ENCODE results near the gene HDAC3.

Gene HDAC3

DNA sequence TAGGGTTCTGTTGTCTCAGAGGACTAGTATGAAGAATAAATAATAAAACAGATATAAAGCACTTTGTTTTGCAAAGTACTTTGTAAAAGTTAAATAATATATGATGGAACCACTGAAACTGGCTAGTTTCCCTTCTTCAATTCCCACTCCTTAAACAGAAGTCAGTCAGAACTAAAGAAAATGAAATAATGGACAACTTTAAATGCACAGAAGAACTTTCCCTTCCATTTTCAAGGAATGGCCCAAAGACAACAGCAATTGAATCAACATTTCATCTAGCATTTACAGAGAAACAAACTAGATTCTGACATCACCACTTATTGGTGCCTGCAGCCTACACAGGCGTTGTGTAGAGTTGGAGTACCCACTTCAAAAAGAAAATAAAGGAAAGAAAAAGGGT is 34.0 kb downstream of the HDAC3 start:
- DNase-seq (ENCODE audit: low read depth): no peak

DNA sequence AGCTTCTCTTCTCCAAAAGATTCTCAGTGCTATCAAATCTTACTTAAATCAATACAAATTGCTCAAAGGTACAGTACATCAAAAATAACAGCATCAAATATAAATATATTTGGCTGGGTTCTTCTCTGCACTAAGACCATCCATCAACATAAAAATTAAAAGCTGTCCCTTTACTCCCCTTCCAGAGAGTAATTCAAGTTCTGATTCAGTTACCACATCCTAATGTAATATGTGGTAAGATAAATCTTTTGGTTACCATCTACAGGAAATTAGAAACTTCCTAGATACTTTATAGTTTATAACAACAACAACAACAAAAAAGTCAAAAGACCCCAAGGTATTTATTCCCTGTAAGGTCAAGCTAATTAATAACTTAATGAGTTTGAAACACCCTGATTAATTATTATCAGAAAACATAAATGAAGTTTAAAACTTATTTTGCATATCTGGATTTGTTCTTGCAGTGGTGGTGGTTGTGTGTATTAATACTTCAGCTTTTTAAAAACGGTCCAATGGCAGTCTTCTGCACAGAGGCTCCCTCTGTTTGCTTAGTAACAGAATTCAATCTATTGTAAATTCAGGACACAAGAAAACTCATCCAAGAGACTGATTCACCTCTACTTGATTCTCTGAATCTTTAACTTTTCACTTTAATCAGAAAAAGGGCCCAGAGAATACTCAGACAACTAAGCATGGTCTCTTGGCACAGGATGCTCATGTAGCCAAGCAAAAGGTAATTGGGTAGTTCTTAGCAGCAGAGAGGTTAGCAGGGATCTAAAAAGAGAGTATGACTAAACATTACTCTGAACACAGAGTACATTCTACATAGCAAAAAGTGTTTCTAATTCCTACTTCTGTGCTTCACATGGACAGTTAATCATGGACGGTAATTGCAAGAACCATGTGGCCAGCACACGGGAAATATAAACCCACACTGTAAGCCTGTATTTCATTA is 38.0 kb downstream of the HDAC3 start:
- DNase-seq (ENCODE audit: low read depth): no peak

DNA sequence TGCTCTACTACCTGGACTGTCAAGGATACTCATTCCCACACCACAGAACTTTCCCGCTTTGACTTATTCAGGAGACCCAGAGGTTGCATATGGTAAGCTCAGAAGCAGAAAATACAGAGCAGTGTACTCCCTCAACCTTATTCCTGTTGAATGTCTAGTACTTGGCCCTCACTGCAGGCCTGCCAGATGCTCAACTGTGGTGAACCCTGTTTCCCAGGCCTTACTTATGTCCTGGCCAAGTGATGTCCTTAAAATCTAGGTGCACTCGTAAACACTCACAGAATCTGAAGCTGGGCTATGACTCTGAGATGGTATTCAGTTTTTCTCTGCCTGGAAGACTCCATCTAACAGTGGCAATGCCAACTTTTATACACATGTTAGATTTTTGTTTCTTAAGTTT is 38.8 kb downstream of the HDAC3 start:
- DNase-seq (ENCODE audit: low read depth): no peak

DNA sequence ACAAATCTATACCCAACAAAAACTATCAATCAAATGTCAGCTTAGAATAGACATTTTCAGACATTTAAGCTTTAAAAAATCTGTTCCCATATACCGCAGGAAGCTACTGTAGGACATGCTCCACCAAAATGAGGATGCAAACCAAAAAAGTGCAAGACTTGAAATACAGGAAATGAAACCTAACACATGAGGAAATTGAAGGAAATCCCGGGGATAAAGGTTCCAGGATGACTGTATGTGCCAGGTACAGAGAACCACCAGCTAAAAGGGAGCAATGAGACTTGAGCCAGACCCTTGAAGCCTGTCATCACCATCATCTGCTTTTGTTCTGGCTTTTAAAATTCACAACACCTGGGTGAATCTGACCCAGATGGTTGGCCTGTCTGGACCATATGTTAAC is 39.3 kb downstream of the HDAC3 start:
- no peak for DNase-seq (ENCODE audit: low read depth)

DNA sequence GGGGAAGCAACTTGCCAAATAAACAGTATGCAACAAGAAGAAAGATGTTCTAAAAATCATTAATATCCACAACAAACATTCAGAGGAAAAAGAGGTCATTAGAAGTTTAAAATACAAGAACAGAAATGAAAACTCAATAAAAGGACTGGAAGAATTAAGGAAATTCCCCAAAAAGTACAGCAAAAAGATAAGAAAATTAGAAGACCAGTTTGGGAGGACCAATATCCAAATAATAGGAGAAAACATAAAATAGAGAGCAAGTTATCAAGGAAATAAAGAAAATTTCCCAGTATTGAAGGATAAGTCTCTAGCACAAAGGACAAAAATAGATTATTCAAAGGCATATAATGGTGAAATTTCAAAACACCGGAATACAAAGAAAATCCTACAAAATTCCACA is 39.8 kb downstream of the HDAC3 start:
- DNase-seq (ENCODE audit: low read depth): no peak

DNA sequence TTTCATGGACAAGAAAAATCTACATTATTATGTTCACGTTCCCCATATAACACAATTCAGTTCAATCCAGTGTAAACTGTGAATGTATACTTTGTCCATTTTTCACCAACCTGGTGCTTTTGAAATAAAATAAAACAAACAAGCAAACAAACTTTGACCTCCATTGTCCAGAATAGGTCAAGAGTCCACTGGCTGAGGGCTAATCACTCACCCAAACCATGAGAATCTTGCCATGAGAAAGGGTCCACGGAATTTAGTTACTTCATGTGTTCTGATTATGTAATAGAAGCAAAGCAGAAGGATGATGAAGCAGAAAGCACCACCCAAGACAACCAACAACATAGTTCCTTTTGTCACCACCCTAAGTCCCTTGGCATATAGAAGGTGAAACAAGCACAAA is 46.5 kb downstream of the HDAC3 start:
- no peak for DNase-seq (ENCODE audit: low read depth)

DNA sequence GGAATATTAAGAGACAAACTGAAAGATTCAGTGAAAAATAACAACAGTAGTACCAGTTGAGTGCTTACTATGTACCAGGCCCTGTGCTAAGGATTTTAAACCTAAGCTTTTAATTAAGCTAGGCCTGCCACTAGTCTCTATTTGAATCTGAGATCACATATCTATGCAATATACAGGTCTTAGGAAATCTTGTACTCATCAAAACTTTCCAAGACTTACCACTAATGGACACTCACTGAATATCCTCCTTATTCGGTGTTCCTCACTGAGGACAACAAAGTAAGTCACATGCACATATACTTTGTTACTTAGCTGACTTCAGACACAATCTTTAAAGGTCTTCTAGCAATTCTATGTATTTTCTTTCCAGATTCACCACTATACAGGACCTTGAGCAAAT is 50.4 kb downstream of the HDAC3 start:
- no peak for DNase-seq (ENCODE audit: low read depth)

DNA sequence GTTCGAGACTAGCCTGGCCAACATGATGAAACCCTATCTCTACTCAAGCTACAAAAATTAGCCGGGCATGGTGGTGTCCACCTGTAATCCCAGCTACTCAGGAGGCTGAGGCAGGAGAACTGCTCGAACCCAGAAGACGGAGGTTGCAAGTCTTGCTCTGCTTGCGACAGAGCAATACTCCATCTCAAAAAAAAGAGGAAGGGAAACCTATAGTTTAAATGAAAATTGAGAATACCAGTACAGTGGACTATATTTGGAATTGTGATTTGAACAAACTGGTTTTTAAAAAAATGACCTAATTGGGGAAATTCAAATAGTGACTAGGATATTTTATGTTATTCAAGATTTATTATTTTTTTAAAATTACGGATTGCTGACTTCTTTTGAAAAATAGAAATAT is 51.1 kb downstream of the HDAC3 start:
- no peak for DNase-seq (ENCODE audit: low read depth)

DNA sequence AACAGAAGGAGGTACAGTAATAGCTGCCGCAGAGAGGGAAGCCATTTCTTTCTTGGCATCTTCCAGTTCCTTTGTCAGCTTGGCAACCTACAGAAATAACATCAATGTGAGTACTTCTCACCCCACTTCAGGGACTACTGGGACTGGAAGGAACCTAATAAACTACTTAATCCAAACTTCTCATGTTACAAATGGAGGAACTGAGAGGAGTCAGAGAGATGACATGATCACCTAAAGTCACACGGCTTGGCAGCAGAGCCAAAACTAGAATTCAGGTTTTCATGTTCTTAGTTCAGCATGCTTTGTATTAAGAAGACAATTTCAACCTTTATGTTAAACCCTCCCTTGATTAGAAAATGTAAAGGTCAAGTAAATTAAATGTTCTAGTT is 62.5 kb downstream of the HDAC3 start:
- no peak for DNase-seq (ENCODE audit: low read depth)

DNA sequence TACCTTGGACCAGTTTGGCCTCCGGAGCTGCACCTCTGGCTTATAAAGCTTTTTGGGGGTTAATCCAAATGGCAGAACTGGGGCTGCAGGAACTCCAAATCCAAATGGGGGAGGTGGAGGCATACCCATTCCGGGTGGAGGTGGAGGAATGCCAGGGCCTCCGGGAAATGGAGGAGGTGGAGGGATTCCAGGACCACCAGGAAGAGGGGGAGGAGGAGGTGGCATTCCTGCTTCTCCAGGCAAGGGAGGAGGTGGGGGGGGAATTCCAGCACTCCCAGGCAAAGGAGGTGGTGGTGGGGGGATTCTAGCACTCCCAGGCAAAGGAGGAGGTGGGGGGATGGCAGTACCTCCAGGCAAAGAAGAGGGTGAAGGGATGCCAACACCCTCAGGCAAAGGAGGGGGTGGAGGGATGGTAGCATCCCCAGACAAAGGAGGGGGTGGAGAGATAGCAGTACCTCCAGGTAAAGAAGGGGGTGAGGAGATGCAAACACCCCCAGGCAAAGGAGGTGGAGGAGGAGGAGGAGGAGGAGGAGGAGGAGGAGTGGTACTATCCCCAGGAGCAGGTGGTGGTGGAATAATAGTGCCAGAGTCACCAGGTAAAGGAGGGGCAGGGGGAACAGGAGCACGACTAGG is 63.0 kb downstream of the HDAC3 start:
- DNase-seq (ENCODE audit: low read depth): no peak
